Measurements from ENCODE around the gene DNM1L. TPM values are rescaled to one million over a fixed set of nuclear protein-coding genes. Genes with fewer than 3 reads are reported as not detected.

The DNM1L gene
- total and polyA plus RNA-seq, 2 donors (not counting 3 experiments of a cell fraction or from before 2014, with no cell fraction given), result 24.6 to 103 TPM

DNA sequence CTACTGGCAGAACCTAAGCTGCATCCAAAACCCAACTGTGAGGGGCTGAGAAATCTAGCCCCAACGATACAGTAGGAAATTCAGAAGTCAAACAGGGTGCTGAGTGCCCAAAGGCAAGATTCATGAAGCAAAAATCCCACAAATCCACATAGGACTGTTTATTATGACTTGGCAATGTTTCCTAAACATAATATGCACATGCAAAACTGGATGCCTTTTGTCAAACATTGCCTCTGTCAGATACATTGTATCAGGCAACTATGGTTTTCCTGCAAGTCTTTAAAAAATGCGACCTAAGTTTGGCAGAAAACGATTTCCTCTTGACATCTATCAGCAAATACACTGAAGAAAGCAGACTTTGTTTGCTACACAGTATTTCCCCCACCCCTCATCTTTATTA is 103.9 kb downstream of the DNM1L start:
- dilution Hi-C loops (cut with MboI; ENCODE audit: extremely low pct_ligation_motif_present, low sequenced_read_pairs) (no loop called here), intact Hi-C loops (cut with micrococcal nuclease) (no loop called here)
- no peak for DNase-seq (ENCODE audit: low read depth, low spot score)
- Histone ChIP-seq H3K9me3 (replicated peaks; ENCODE audit: control insufficient read depth, insufficient read depth, low read length) (no peaks in the 10 kb centered on the region), H2AFZ (ENCODE audit: low read depth, low read length) (no peak overlapping the region), H3K4me1 (ENCODE audit: control insufficient read depth, extremely low read depth, insufficient read depth, low read length) (no peaks in the 10 kb centered on the region), H3K9ac (replicated peaks; ENCODE audit: extremely low read depth, insufficient read depth, low read length) (no peak overlapping the region), H4K20me1 (replicated peaks; ENCODE audit: control insufficient read depth, extremely low read depth, insufficient read depth, low read length) (no peaks in the 10 kb centered on the region), H3K4me2 (ENCODE audit: insufficient read depth, low read length) (no peak overlapping the region), H3K9me1 (replicated peaks; ENCODE audit: control insufficient read depth, extremely low read depth, insufficient read depth, low read length) (no peaks in the 10 kb centered on the region), H3K27me3 (ENCODE audit: control insufficient read depth in 2 of 2, insufficient read depth in 2 of 2, low read length in 2 of 2) (peaks cover 18 to 21% of the 10 kb centered on the region in 2 experiments), H3K79me2 (ENCODE audit: control insufficient read depth, insufficient read depth, low read length) (no peaks in the 10 kb centered on the region), H3K4me3 (replicated peaks in 1 of 3; ENCODE audit: insufficient read depth in 1 of 3, low read depth in 1 of 3, low read length in 3 of 3) (no peak overlapping the region), H3K36me3 (ENCODE audit: control insufficient read depth in 2 of 2, extremely low read depth in 1 of 2, insufficient read depth in 2 of 2, low read length in 2 of 2) (no peaks in the 10 kb centered on the region), H3K27ac (ENCODE audit: insufficient read depth, low read depth, low read length) (no peak overlapping the region)
- TF ChIP-seq GATA2 (IDR thresholded peaks at IDR 0.05; ENCODE audit: insufficient read depth, insufficient read length, low read depth, low read length) (no peak), POLR2A (IDR thresholded peaks at IDR 0.05; ENCODE audit: low read depth, low read length) (no peak), EZH2 (IDR thresholded peaks at IDR 0.05; ENCODE audit: borderline replicate concordance, low read depth, low read length, severe bottlenecking) (no peak), JUN (IDR thresholded peaks at IDR 0.05; ENCODE audit: borderline replicate concordance, insufficient read depth, insufficient read length, low read depth) (no peak), POLR2AphosphoS5 (IDR thresholded peaks at IDR 0.05; ENCODE audit: insufficient read depth, low read depth, low read length) (no peak), MYC (IDR thresholded peaks at IDR 0.05; ENCODE audit: low read depth, low read length) (no peak), FOS (IDR thresholded peaks at IDR 0.05; ENCODE audit: borderline replicate concordance, insufficient read depth, low read length) (no peak)
- TF ChIP-seq, protein P1, sequence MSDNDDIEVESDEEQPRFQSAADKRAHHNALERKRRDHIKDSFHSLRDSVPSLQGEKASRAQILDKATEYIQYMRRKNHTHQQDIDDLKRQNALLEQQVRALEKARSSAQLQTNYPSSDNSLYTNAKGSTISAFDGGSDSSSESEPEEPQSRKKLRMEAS (IDR thresholded peaks at IDR 0.05; ENCODE audit: insufficient read depth, insufficient read length), result no peak
- TF ChIP-seq, protein P2, sequence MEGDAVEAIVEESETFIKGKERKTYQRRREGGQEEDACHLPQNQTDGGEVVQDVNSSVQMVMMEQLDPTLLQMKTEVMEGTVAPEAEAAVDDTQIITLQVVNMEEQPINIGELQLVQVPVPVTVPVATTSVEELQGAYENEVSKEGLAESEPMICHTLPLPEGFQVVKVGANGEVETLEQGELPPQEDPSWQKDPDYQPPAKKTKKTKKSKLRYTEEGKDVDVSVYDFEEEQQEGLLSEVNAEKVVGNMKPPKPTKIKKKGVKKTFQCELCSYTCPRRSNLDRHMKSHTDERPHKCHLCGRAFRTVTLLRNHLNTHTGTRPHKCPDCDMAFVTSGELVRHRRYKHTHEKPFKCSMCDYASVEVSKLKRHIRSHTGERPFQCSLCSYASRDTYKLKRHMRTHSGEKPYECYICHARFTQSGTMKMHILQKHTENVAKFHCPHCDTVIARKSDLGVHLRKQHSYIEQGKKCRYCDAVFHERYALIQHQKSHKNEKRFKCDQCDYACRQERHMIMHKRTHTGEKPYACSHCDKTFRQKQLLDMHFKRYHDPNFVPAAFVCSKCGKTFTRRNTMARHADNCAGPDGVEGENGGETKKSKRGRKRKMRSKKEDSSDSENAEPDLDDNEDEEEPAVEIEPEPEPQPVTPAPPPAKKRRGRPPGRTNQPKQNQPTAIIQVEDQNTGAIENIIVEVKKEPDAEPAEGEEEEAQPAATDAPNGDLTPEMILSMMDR (IDR thresholded peaks at IDR 0.05; ENCODE audit: extremely low read depth in 1 of 2, insufficient read depth in 1 of 2, low read depth in 1 of 2, low read length in 2 of 2), result no peak
- CTCF ChIA-PET, result no interaction called here
- no TSS peak for BruUV-seq (replicated peaks)
- POLR2A ChIA-PET, result no interaction called here
- FAIRE-seq, result no peak

Data from endothelial cell of umbilical vein (primary cell).